Hepatocyte (in vitro differentiated cells): ENCODE data around the gene HES5.

Experiments used
- CTCF ChIP-seq: fragments of 200-600 bp; sonication (generic); IDR thresholded peaks from 2 replicates; pipeline ENCODE4 v1.5.1; 2016; ENCODE audit warnings: antibody characterized with exemption, mild to moderate bottlenecking; ENCODE audit not compliant: poor library complexity
- EZH2 ChIP-seq: fragments of 200-600 bp; sonication (generic); IDR thresholded peaks from 2 replicates; pipeline ENCODE4 v1.6.1; 2016; ENCODE audit warnings: antibody characterized with exemption, mild to moderate bottlenecking, borderline replicate concordance
- EZH2phosphoT487 ChIP-seq: fragments of 200-600 bp; sonication (generic); IDR thresholded peaks from one replicate; pipeline ENCODE4 v1.6.1; 2018; ENCODE audit warnings: antibody characterized with exemption, mild to moderate bottlenecking, low read depth, moderate library complexity; ENCODE audit not compliant: unreplicated experiment, severe bottlenecking

- no peak for TF ChIP-seq CTCF
- no peak for TF ChIP-seq EZH2
- no peak for TF ChIP-seq EZH2phosphoT487
Observed at GRCh38 chr1:2520806-2521205, 9.3 kb downstream of the HES5 start.
